IMR-90 (cell line): ENCODE data around the gene VMAC. TPM values are rescaled to one million over a fixed set of nuclear protein-coding genes. Genes with fewer than 3 reads are reported as not detected.

Experiments
- ATAC-seq: fragments of 200-7000 bp; cut with Tn5 transposase; 2 replicates; pipeline ENCODE4 v1.9.1; 2020; ENCODE audit warnings: low read depth, mild to moderate bottlenecking, moderate library complexity
- BruUV-seq: library from RNA; stranded (reverse); fragments of 400-500 nt; replicated peaks from 2 replicates; lab custom pipeline; 2021; lab: Mats Ljungman, UMichigan
- CTCF ChIA-PET: fragments of 300-600 bp; formaldehyde crosslinking; extraction: SDS; loops from one replicate; lab custom pipeline; 2021; ENCODE audit warnings: antibody characterized with exemption; lab: Yijun Ruan, JAX
- POLR2A ChIA-PET: fragments of 300-600 bp; sonication (Branson Sonifier 250); formaldehyde crosslinking; loops from one replicate; lab custom pipeline; 2022; ENCODE audit warnings: antibody characterized with exemption; ENCODE audit not compliant: unreplicated experiment; lab: Charles Lee
- DNase-seq: peaks from one replicate; pipeline ENCODE4 v3.0.0; 2013
- H2AFZ ChIP-seq: replicated peaks from 2 replicates; pipeline ENCODE3; 2013; ENCODE audit warnings: low read length, mild to moderate bottlenecking; ENCODE audit not compliant: poor library complexity
- H2AK5ac ChIP-seq: 2 replicates; pipeline ENCODE4 v1.6.1; 2013; ENCODE audit warnings: low read depth, low read length, inconsistent platforms
- H2AK9ac ChIP-seq: replicated peaks from 2 replicates; pipeline ENCODE3; 2013; ENCODE audit warnings: mild to moderate bottlenecking, low read depth, low read length, moderate library complexity; ENCODE audit not compliant: poor library complexity
- H2BK120ac ChIP-seq: 2 replicates; pipeline ENCODE4 v1.6.1; 2013; ENCODE audit warnings: low read depth, low read length, inconsistent platforms
- H2BK15ac ChIP-seq: 3 replicates; pipeline ENCODE4 v1.6.1; 2013; ENCODE audit warnings: low read depth, low read length, inconsistent platforms
- H2BK20ac ChIP-seq: 2 replicates; pipeline ENCODE4 v1.6.1; 2013; ENCODE audit warnings: low read depth, mild to moderate bottlenecking, inconsistent platforms, low read length, moderate library complexity
- H2BK5ac ChIP-seq: 2 replicates; pipeline ENCODE4 v1.6.1; 2013; ENCODE audit warnings: mild to moderate bottlenecking, low read depth, low read length, inconsistent platforms; ENCODE audit not compliant: poor library complexity, severe bottlenecking
- H3K14ac ChIP-seq: replicated peaks from 2 replicates; pipeline ENCODE4 v1.6.1; 2013; ENCODE audit warnings: low read depth, low read length, inconsistent platforms
- H3K18ac ChIP-seq: 2 replicates; pipeline ENCODE4 v1.6.1; 2013; ENCODE audit warnings: low read depth, low read length, control low read depth
- H3K23ac ChIP-seq: 2 replicates; pipeline ENCODE4 v1.6.1; 2013; ENCODE audit warnings: low read depth, low read length, inconsistent platforms
- H3K27ac ChIP-seq: 2 replicates; pipeline ENCODE4 v1.5.1; 2013; ENCODE audit warnings: mild to moderate bottlenecking, control low read depth, low read length; ENCODE audit not compliant: insufficient read depth
- H3K27me3 ChIP-seq: 2 replicates; pipeline ENCODE4 v1.6.1; 2013; ENCODE audit warnings: low read length; ENCODE audit not compliant: control insufficient read depth, insufficient read depth
- H3K36me3 ChIP-seq: 2 replicates; pipeline ENCODE4 v1.6.1; 2013; ENCODE audit warnings: low read length, mixed read lengths; ENCODE audit not compliant: control insufficient read depth, insufficient read depth
- H3K4ac ChIP-seq: 2 replicates; pipeline ENCODE4 v1.6.1; 2013; ENCODE audit warnings: low read depth, low read length, inconsistent platforms
- H3K4me1 ChIP-seq: 2 replicates; pipeline ENCODE4 v1.6.1; 2013; ENCODE audit warnings: low read length, mixed read lengths; ENCODE audit not compliant: control insufficient read depth, insufficient read depth
- H3K4me2 ChIP-seq: 2 replicates; pipeline ENCODE4 v1.6.1; 2013; ENCODE audit warnings: low read depth, mild to moderate bottlenecking, control low read depth, low read length, moderate library complexity
- H3K4me3 ChIP-seq: 2 replicates; pipeline ENCODE4 v1.5.1; 2013; ENCODE audit warnings: low read depth, mild to moderate bottlenecking, control low read depth, low read length, moderate library complexity; ENCODE audit not compliant: insufficient read depth
- H3K56ac ChIP-seq: 2 replicates; pipeline ENCODE4 v1.6.1; 2013; ENCODE audit warnings: low read length, inconsistent platforms; ENCODE audit not compliant: insufficient read depth; ENCODE audit errors: extremely low read depth
- H3K79me1 ChIP-seq, 2 experiments: 2 replicates each; pipeline ENCODE4 v1.6.1; 2013; ENCODE audit warnings: low read length in 2 of 2, inconsistent platforms in 1 of 2, low read depth in 1 of 2
- H3K9ac ChIP-seq: 2 replicates; pipeline ENCODE4 v1.6.1; 2013; ENCODE audit warnings: low read depth, low read length, control low read depth
- H3K9me1 ChIP-seq: 2 replicates; pipeline ENCODE4 v1.6.1; 2013; ENCODE audit warnings: low read length, inconsistent platforms; ENCODE audit not compliant: insufficient read depth
- H3K9me3 ChIP-seq: 2 replicates; pipeline ENCODE4 v1.6.1; 2013; ENCODE audit warnings: low read length; ENCODE audit not compliant: control insufficient read depth, insufficient read depth
- H4K20me1 ChIP-seq: 2 replicates; pipeline ENCODE4 v1.6.1; 2013; ENCODE audit warnings: low read length, inconsistent platforms; ENCODE audit not compliant: insufficient read depth
- H4K5ac ChIP-seq: 2 replicates; pipeline ENCODE4 v1.6.1; 2013; ENCODE audit warnings: mild to moderate bottlenecking, low read depth, low read length, control low read depth
- H4K8ac ChIP-seq, 2 experiments: 2 replicates each; pipeline ENCODE4 v1.6.1; 2013; ENCODE audit warnings: low read depth in 2 of 2, low read length in 2 of 2, control low read depth in 1 of 2, inconsistent platforms in 1 of 2
- H4K91ac ChIP-seq: 2 replicates; pipeline ENCODE4 v1.6.1; 2013; ENCODE audit warnings: low read depth, low read length, inconsistent platforms; ENCODE audit not compliant: insufficient read depth
- CTCF ChIP-seq: conservative IDR thresholded peaks from 2 replicates; pipeline ENCODE4 v1.5.1; 2012; ENCODE audit warnings: mild to moderate bottlenecking, low read depth, low read length, improper control_type of control experiment
- USF2 ChIP-seq: fragments of 150-350 bp; IDR thresholded peaks from 2 replicates; pipeline ENCODE4 v1.6.1; 2017; ENCODE audit warnings: mild to moderate bottlenecking, antibody characterized with exemption, low read length, low read depth
- WGBS, 2 experiments: methylation state at CpG; one replicate each; pipeline versions ENCODE4 v1.1.5 to v1.1.7; 2013; ENCODE audit warnings: missing lambda C conversion rate in 2 of 2; ENCODE audit not compliant: insufficient read length in 1 of 2; ENCODE audit errors: extremely low coverage in 2 of 2; 5-methylcytosine and 5-hydroxymethylcytosine counted together
- dilution Hi-C: fragments of 300-500 bp; cut with HindIII; formaldehyde crosslinking; loops from one replicate; pipeline ENCODE4 v1.14.3; 2018; ENCODE audit warnings: low sequenced_read_pairs; ENCODE audit not compliant: unreplicated experiment
- in situ Hi-C: fragments of 300-500 bp; cut with MboI; formaldehyde crosslinking; loops from 3 replicates; pipeline ENCODE4 v1.14.3; 2019; ENCODE audit warnings: low sequenced_read_pairs, inconsistent platforms, mixed read lengths
- intact Hi-C: fragments of 100-400 bp; cut with micrococcal nuclease; formaldehyde crosslinking; loops from 2 replicates; pipeline ENCODE4 v1.10.0; 2022
- polyA plus RNA-seq, 3 experiments: library from polyadenylated mRNA; depleted of rRNA; stranded (reverse); fragments of >200 nt; gene quantifications; 2 replicates each; pipeline ENCODE4 v1.2.3, GENCODE V29; 2012; ENCODE audit warnings: low replicate concordance in 1 of 3
- total RNA-seq: library from RNA; depleted of rRNA; stranded (reverse); fragments of >200 nt; gene quantifications from 2 replicates; pipeline ENCODE4 v1.2.3, GENCODE V29; 2012

The VMAC gene
- total and polyA plus RNA-seq, 2 of the 4 experiments (the other 2 are of a cell fraction), result 1.4 to 3.1 TPM

GRCh38 chr19:5956323-5956722 lies 51.7 kb downstream of the VMAC start:
- in situ Hi-C loops, result no loop called here
- Histone ChIP-seq H2BK120ac (no peak overlapping the region), H3K4ac (no peak overlapping the region), H3K18ac (no peak overlapping the region), H3K27ac (no peak overlapping the region), H3K4me3 (no peak overlapping the region), H3K14ac (0 out of 2 replicates have a peak overlapping the region, but pooled peaks have one; percentile 16), H3K56ac (no peak overlapping the region), H4K5ac (no peak overlapping the region), H2AFZ (no peak overlapping the region), H3K4me2 (no peak overlapping the region), H3K36me3 (no peaks in the 10 kb centered on the region; the same call in 1 of the 2 replicates), H3K9ac (no peak overlapping the region), H3K4me1 (peaks cover 58% of the 10 kb centered on the region), H3K9me1 (peaks cover 59% of the 10 kb centered on the region), H4K91ac (no peak overlapping the region), H2AK5ac (no peak overlapping the region), H2AK9ac (no peak overlapping the region), H4K8ac (no peak overlapping the region; a peak in 1 of 4 replicates), H3K27me3 (no peaks in the 10 kb centered on the region), H2BK15ac (no peak overlapping the region), H2BK20ac (no peak overlapping the region), H4K20me1 (peaks cover 89% of the 10 kb centered on the region), H2BK5ac (no peak overlapping the region), H3K9me3 (no peaks in the 10 kb centered on the region), H3K79me1 (peaks cover 35 to 99% of the 10 kb centered on the region in 2 experiments; a peak in 3 of 4 replicates), H3K23ac (no peak overlapping the region)
- ChIA-PET CTCF (interaction anchor here (2.6 kb wide), 1 partner anchor 152 kb away, joined by 9 read pairs; the partner anchor contains the start of gene NRTN), POLR2A (no interaction called here)
- no peak for ATAC-seq
- intact Hi-C loops, result no loop called here
- dilution Hi-C loops, result no loop called here
- TF ChIP-seq CTCF (no peak), USF2 (no peak)
- no TSS peak for BruUV-seq
- WGBS, 2 experiments, result no CpG with 5 or more reads among the region's 3 CpGs
- no peak for DNase-seq
